Activated CD4-positive, CD25-positive, alpha-beta regulatory T cell treated with anti-CD3 and anti-CD28 coated beads, Interleukin-2, amount 50 U/mL, for 72 hours (primary cell): ENCODE data around the gene LTV1.
"Not testable (repeated sequence)": the region's sequence is repeated elsewhere in the genome, so short reads cannot be mapped to it uniquely, and the experiment has no call there.

Experiments used
- DNase-seq: peaks from one replicate; pipeline ENCODE4 v3.0.0; 2021

Gene LTV1, protein sequence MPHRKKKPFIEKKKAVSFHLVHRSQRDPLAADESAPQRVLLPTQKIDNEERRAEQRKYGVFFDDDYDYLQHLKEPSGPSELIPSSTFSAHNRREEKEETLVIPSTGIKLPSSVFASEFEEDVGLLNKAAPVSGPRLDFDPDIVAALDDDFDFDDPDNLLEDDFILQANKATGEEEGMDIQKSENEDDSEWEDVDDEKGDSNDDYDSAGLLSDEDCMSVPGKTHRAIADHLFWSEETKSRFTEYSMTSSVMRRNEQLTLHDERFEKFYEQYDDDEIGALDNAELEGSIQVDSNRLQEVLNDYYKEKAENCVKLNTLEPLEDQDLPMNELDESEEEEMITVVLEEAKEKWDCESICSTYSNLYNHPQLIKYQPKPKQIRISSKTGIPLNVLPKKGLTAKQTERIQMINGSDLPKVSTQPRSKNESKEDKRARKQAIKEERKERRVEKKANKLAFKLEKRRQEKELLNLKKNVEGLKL

DNA sequence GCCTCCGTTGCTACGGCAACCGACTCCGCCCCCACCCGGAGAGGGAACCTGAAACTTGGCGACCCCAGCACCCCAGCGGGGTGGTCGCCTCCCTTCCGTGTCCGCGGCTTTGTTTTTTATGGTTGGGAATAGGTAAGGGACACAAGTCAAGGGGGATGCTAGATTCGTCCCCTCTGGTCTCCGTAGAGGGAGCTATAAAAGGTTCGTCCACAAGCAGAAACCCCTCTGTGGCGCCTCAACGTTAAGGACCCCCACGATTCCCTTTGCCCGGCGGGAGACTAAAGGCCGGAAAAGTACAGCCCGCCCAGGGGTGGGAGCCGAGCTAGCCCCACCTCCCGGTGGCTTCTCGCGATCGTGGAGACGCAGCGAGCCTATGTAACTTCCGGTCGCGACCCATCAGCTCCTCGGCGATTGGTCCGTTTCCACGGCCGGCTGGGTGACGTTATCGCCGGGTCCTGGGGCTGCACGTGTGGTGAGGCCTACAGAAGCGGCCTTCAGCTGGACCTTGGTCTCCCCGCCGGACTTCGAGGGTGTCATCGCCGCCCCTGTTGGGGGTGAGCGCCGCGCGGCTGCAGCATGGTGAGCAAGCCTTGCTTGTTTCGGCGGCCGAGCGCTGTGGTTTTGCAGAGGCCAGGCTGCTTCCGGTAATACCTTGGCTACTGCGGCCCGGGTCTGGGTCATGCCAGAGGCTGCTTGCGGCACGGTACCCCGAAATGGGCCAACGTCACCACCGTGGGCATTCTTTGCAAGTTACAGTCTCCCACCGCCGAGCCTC is at the start of gene LTV1:
TSS of gene LTV1 (plus strand) at position 437 of the 775 bp plus-strand sequence. CDS start at position 577, 140 bp downstream.
- peak; percentile 89 for DNase-seq

DNA sequence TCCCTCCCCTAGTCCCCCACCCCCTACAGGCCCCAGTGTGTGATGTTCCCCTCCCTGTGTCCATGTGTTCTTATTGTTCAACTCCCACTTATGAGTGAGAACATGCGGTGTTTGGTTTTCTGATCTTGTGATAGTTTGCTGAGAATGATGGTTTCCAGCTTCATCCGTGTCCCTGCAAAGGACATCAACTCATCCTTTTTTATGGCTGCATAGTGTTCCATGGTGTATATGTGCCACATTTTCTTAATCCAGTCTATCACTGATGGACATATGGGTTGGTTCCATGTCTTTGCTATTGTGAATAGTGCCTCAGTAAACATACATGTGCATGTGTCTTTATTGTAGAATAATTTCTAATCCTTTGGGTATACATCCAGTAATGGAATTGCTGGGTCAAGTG is 46.6 kb upstream of the LTV1 start:
- not testable (repeated sequence) for DNase-seq

GRCh38 chr6:143798487-143798886 is 44.7 kb upstream of the LTV1 start:
- not testable (repeated sequence) for DNase-seq

- DNase-seq = no peak
These were observed 40.1 kb upstream of the LTV1 start for GRCh38 chr6:143802833-143803565.

DNA sequence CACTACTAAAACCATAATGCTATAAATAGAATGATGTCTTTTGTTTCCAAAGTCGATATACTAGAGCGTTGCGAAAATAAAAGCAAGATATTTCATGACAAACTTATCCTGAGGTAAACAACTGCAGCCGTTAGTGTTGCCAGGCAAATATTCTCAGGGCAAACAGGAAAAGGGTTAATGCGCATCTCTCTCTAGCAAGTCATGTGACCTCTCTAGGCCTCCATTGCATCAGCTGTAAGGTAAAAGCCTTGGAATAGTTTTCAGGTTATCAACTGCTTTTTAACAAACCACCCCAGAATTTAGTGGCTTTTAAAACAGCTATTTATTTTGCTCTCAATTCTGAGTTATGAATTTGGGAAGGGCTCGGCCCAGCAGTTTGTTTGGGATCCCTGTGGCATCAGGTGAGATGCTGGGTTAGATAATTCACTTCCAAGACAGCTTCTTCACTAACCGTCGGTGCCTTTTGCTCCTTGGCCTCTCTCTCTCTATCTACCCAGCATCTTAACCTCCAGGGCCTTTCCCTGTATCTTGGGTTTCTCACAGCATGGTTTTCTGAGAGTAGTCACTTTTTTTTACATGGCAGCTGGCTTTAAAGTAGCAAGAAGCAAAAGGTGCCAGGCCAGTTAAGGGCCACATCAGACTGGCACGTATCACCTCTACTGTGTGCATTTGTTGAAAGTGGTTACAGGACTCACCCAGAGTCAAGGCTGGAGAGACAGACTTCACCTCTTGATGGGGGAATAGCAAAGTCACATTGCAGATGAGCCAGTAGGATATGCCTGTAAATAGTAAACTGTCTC is 39.2 kb upstream of the LTV1 start:
- DNase-seq = no peak

GRCh38 chr6:143804835-143805239 is 38.3 kb upstream of the LTV1 start:
- DNase-seq = no peak

GRCh38 chr6:143806282-143807102 is 36.6 kb upstream of the LTV1 start:
- DNase-seq = peak; percentile 51

DNA sequence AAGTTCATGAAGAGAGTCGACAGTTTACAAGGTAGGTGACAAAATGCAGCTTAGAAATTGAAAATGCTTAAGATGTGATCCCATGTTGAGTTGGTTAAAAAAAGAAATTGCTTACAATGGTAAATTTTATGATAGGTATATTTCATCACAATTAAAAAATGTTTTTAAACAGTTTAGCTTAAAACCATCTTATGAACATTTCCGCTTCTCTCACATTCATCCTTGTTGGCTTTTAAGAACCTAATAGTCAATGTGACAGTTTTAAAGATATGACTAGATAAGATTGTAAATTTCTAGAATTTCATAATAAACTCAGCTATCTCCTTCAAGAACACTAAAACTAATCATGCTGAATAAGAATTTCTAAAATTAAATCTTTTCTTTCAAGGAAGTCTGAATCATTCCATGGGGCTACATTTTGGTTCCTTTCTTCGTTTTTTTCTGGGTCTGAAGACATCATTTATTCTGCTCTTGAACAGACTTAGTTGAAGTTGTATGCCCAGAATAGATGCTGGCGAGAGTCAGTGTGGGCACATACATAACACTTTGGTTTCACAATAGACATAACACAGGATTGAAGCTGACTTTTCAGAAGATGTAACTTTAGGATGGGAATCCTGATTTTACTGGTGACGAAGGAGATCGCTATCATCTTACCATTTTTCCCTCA is 35.9 kb upstream of the LTV1 start:
- no peak for DNase-seq

GRCh38 chr6:143810745-143811144 is 32.4 kb upstream of the LTV1 start:
- DNase-seq = no peak

GRCh38 chr6:143811501-143812157 is 31.5 kb upstream of the LTV1 start:
- no peak for DNase-seq

DNA sequence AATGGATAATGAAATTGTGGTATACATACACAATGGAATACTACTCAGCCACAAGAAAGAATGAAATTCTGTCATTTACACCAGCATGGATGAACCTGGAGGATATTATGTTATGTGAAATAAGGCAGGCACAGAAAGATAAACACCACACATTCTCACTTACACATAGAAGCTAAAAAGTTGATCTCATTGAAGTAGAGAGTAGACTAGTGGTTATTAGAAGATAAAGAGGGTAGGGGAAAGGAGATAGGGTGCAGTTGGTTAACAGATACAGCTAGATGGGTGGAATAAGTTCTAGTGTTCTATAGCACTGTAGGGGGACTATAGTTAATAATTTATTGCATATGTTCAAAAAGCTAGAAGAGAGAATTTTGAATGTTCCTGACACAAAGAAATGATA is 25.5 kb upstream of the LTV1 start:
- no peak for DNase-seq

- no peak for DNase-seq
These were observed 21.8 kb upstream of the LTV1 start for GRCh38 chr6:143821359-143821758.

DNA sequence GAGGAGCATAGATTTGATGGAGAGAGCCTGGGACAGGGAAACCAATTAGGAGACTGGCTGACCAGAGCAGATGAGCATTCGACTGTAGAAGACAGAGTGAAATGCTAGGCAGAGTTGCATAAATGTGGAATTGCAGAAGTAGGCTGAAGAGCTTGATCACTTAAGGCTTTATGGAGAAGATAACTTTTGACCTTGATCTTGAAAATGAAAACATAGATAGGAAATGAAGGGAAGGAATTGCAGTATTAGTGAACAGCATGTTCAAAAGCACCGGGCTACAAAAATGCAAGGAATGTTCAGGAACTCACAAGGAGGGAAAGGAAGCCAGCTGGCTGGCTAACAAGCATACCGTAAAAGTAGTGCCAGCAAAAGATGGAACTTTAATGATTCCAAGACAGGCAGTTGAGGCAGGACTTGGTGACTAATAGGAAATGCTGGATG is 20.5 kb upstream of the LTV1 start:
- DNase-seq = no peak

- DNase-seq = no peak
These were observed 19.6 kb upstream of the LTV1 start for GRCh38 chr6:143823548-143823947.

DNA sequence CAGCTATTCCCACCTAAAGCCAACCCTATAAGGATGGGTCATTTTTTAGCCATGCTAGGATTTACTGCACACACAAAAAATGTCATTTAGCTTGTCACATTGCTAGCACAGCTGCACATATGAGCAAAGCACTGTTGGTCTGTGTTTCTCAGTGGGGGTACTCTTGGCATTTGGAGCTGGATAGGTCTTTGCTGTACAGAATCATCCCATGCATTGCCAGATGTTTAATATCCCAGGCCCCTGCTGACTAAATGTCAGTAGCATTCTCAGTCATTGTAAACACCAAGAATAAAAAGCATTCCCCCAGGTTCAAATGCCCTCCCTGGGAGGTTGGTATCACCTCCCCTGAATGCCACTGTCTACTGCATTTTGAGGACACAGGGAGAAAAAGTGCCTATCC is 14.6 kb upstream of the LTV1 start:
- no peak for DNase-seq

DNA sequence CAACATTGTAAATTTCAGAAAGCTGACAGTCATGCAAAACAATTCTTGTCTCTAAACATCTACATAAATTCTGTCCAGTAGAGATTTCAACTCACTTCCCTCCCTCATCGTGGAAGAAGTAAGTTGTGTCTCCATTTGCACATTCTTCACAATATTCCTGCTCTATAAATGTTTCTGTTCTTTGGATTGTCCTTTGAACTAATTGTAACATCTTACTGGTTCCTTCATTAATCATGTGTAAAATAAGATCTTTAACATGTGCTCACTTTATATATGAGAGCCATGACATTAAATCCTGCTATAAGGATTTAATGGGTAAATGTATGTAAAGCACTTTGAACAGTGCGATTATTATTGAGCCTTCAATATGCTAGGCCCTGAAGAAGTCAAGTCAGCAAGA is 7.0 kb upstream of the LTV1 start:
- no peak for DNase-seq

DNA sequence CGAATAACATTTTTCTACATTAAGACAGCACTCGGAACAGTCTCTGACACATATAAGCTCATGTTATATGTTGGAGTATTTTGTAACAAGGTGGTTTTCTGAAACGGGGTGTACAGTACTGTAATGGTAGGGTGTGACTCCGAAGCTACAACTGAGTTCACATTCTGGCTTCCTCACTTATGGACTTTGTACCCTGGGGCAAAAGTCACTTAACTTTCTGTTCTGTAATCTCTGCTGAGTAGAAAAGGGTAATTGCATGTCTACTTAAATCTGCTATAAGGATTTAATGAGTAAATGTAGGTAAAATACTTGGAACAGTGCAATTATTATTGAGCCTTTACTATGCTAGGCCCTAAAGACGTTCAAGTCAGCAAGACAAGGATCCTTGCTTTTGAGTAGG is 4.7 kb upstream of the LTV1 start:
- DNase-seq = no peak

- DNase-seq = no peak
These were observed 3.9 kb upstream of the LTV1 start for GRCh38 chr6:143839196-143839595.

- DNase-seq = no peak
These were observed 2.4 kb upstream of the LTV1 start for GRCh38 chr6:143840595-143841265.

- no peak for DNase-seq
These were observed 657 bp upstream of the LTV1 start for GRCh38 chr6:143842461-143842901.
